Inflammatory macrophage (primary cell): Measurements from ENCODE around the gene ATF7IP.
"Not testable (repeated sequence)": the region's sequence is repeated elsewhere in the genome, so short reads cannot be mapped to it uniquely, and the experiment has no call there.

ENCODE experiments used
- DNase-seq, 2 donors: peaks; one replicate each; pipeline ENCODE4 v3.0.0-alpha.2; 2020 to 2022
- total RNA-seq, 18 experiments: gene quantifications; one replicate each; lab custom pipeline; 2026; ENCODE audit warnings: mixed read lengths in 6 of 18, inconsistent platforms in 2 of 18; lab: John Stamatoyannopoulos, UW

ATF7IP gene
- 12.0 to 125 (median 42.2) reads per million in 18 experiments for total RNA-seq

GRCh38 chr12:14365294-14366208 is at the start of gene ATF7IP:
Gene ATF7IP, plus strand, starts transcription at chr12:14365682. Its CDS starts 58,234 bp downstream, at chr12:14423916.
- peak; percentile 98 to 99 for DNase-seq

- no peak for DNase-seq
These were observed 47.9 kb upstream of the ATF7IP start for GRCh38 chr12:14317362-14318146.

GRCh38 chr12:14319704-14320427 is 45.6 kb upstream of the ATF7IP start:
- DNase-seq = not testable (repeated sequence)

GRCh38 chr12:14322403-14322802 is 43.1 kb upstream of the ATF7IP start:
- DNase-seq = no peak

GRCh38 chr12:14325716-14326343 is 39.7 kb upstream of the ATF7IP start:
- DNase-seq = no peak

GRCh38 chr12:14326699-14327098 is 38.8 kb upstream of the ATF7IP start:
- no peak for DNase-seq

- peak; percentile 76 to 83 for DNase-seq
These were observed 37.8 kb upstream of the ATF7IP start for GRCh38 chr12:14327711-14328110.

- DNase-seq = no peak
These were observed 33.0 kb upstream of the ATF7IP start for GRCh38 chr12:14332482-14332881.

GRCh38 chr12:14340371-14340770 is 25.1 kb upstream of the ATF7IP start:
- DNase-seq = no peak

- not testable (repeated sequence) for DNase-seq
These were observed 14.0 kb upstream of the ATF7IP start for GRCh38 chr12:14351524-14351923.

- DNase-seq = not testable (repeated sequence)
These were observed 13.4 kb upstream of the ATF7IP start for GRCh38 chr12:14352066-14352465.

GRCh38 chr12:14354665-14355064 is 10.8 kb upstream of the ATF7IP start:
- DNase-seq = not testable (repeated sequence)

GRCh38 chr12:14356147-14356546 is 9.3 kb upstream of the ATF7IP start:
- no peak for DNase-seq

GRCh38 chr12:14357486-14357885 is 8.0 kb upstream of the ATF7IP start:
- no peak for DNase-seq

GRCh38 chr12:14362352-14362751 is 3.1 kb upstream of the ATF7IP start:
- DNase-seq = no peak

- DNase-seq = no peak
These were observed 755 bp upstream of the ATF7IP start for GRCh38 chr12:14364583-14365271.

- DNase-seq = peak in 1 of 2 donors; percentile 18
These were observed 942 bp downstream of the ATF7IP start for GRCh38 chr12:14366209-14367039.

GRCh38 chr12:14367040-14367661 is 1.7 kb downstream of the ATF7IP start:
- DNase-seq = peak; percentile 40 to 78

GRCh38 chr12:14369311-14369710 is 3.8 kb downstream of the ATF7IP start:
- no peak for DNase-seq

GRCh38 chr12:14373217-14373616 is 7.7 kb downstream of the ATF7IP start:
- peak; percentile 49 to 51 for DNase-seq
